Lower lobe of right lung (tissue), 2 donors: ENCODE results near the gene BCL2L13. TPM values are rescaled to one million over a fixed set of nuclear protein-coding genes. Genes with fewer than 3 reads are reported as not detected.
A peak's percentile ranks its signal among the peaks of the same experiment; 100 is the strongest.

Experiments
- ATAC-seq, 2 donors: fragments of 200-7000 bp; cut with Tn5 transposase; one replicate each; pipeline ENCODE4 v1.9.1; 2020 to 2022; ENCODE audit warnings: mild to moderate bottlenecking in 2 of 2, moderate library complexity in 2 of 2
- DNase-seq: peaks from one replicate; pipeline ENCODE4 v3.0.0-alpha.2; 2020
- H3K27ac ChIP-seq: fragments of 200-600 bp; one replicate; pipeline ENCODE4 v1.8.0; 2022
- H3K27me3 ChIP-seq: fragments of 200-600 bp; one replicate; pipeline ENCODE4 v1.8.0; 2022; ENCODE audit warnings: low read depth
- H3K36me3 ChIP-seq: fragments of 200-600 bp; one replicate; pipeline ENCODE4 v1.8.0; 2022; ENCODE audit warnings: mild to moderate bottlenecking
- H3K4me1 ChIP-seq: fragments of 200-600 bp; one replicate; pipeline ENCODE4 v1.8.0; 2022
- H3K4me3 ChIP-seq: fragments of 200-600 bp; one replicate; pipeline ENCODE4 v1.8.0; 2022; ENCODE audit warnings: mild to moderate bottlenecking
- H3K9me3 ChIP-seq: fragments of 200-600 bp; one replicate; pipeline ENCODE4 v1.8.0; 2022
- CTCF ChIP-seq: fragments of 200-600 bp; IDR thresholded peaks from one replicate; pipeline ENCODE4 v1.8.0; 2022; ENCODE audit warnings: antibody characterized with exemption, mild to moderate bottlenecking
- intact Hi-C: fragments of 100-400 bp; cut with DNase I; formaldehyde crosslinking; loops from one replicate; pipeline ENCODE4 v1.11.0; 2022
- total RNA-seq: library from RNA; stranded (reverse); fragmentation: NEBNext Ultra II Directional; extraction: Animal tissue kit (Norgen Biotek cat#: 25700); gene quantifications from one replicate; pipeline ENCODE4 v1.2.1, GENCODE V29; 2021
- donor health status: DM: no; HTN: yes; CAD: no; lungs with severe emphysema.

The BCL2L13 gene
- total RNA-seq, 1 donor from 2014 or later: 41.2 TPM

GRCh38 chr22:17772958-17773605 is 134.5 kb downstream of the BCL2L13 start:
- Histone ChIP-seq H3K4me1 (peaks cover 49% of the 10 kb centered on the region), H3K27me3 (no peaks in the 10 kb centered on the region), H3K9me3 (no peaks in the 10 kb centered on the region), H3K4me3 (peak overlapping the region; percentile 75), H3K27ac (peak overlapping the region; percentile 75), H3K36me3 (no peaks in the 10 kb centered on the region)
- TF ChIP-seq CTCF: no peak
- intact Hi-C loops: no loop called here
- peak; percentile 5 to 6 for ATAC-seq
- no peak for DNase-seq

- H3K36me3 ChIP-seq: no peaks in the 10 kb centered on the region
- H3K9me3 ChIP-seq: no peaks in the 10 kb centered on the region
- ATAC-seq (peak; percentile 54 to 61), DNase-seq (peak; percentile 65)
- H3K4me1 ChIP-seq: peaks cover 52% of the 10 kb centered on the region
- intact Hi-C loops: no loop called here
- H3K27ac ChIP-seq: peak overlapping the region; percentile 75
- peak overlapping the region; percentile 75 for H3K4me3 ChIP-seq
- TF ChIP-seq CTCF: no peak
- no peaks in the 10 kb centered on the region for H3K27me3 ChIP-seq
These were observed 135.1 kb downstream of the BCL2L13 start for GRCh38 chr22:17773606-17774205.

GRCh38 chr22:17774206-17774925 is 135.8 kb downstream of the BCL2L13 start, which contains the start of gene BID:
Gene BID, minus strand, starts transcription at chr22:17774469. Its CDS starts 24,353 bp downstream, at chr22:17750116.
- Histone ChIP-seq H3K27ac (peak within 1 kb of the TSS; percentile 75), H3K9me3 (no peaks in the 10 kb centered on the region), H3K27me3 (no peaks in the 10 kb centered on the region), H3K4me3 (peak within 1 kb of the TSS; percentile 75), H3K36me3 (no peaks in the 10 kb centered on the region), H3K4me1 (peaks cover 48% of the 10 kb centered on the region)
- intact Hi-C loops: no loop called here
- ATAC-seq: peak; percentile 55 to 74
- no peak for TF ChIP-seq CTCF
- peak; percentile 84 for DNase-seq

GRCh38 chr22:17774926-17775685 is 136.5 kb downstream of the BCL2L13 start:
- intact Hi-C loops: no loop called here
- H3K36me3 ChIP-seq: no peaks in the 10 kb centered on the region
- peaks cover 43% of the 10 kb centered on the region for H3K4me1 ChIP-seq
- no peaks in the 10 kb centered on the region for H3K9me3 ChIP-seq
- H3K27me3 ChIP-seq: no peaks in the 10 kb centered on the region
- H3K4me3 ChIP-seq: peak overlapping the region; percentile 75
- no peak for TF ChIP-seq CTCF
- ATAC-seq (no peak), DNase-seq (no peak)
- no peak overlapping the region for H3K27ac ChIP-seq

GRCh38 chr22:17775781-17776465 is 137.4 kb downstream of the BCL2L13 start:
- no peak for ATAC-seq
- Histone ChIP-seq H3K27ac (no peak overlapping the region), H3K4me1 (peaks cover 38% of the 10 kb centered on the region), H3K4me3 (no peak overlapping the region), H3K27me3 (no peaks in the 10 kb centered on the region), H3K36me3 (no peaks in the 10 kb centered on the region), H3K9me3 (no peaks in the 10 kb centered on the region)
- DNase-seq: no peak
- intact Hi-C loops: no loop called here
- TF ChIP-seq CTCF: no peak
